DMS79 treated with DMSO at 0.1 percent for 48 hours (cell line): ENCODE measurements around the gene KITLG.
A peak's percentile ranks its signal among the peaks of the same experiment; 100 is the strongest.
"Not testable (repeated sequence)": the region's sequence is repeated elsewhere in the genome, so short reads cannot be mapped to it uniquely, and the experiment has no call there.

Experiments used
- DNase-seq: peaks from one replicate; lab custom pipeline; 2025; lab: John Stamatoyannopoulos, UW

The KITLG gene

GRCh38 chr12:88580051-88580871 lies at the start of gene KITLG:
Gene KITLG (minus strand): TSS chr12:88580471. CDS start chr12:88580278, 193 bp downstream.
- DNase-seq, result peak; percentile 85

- no peak for DNase-seq
Measured at GRCh38 chr12:88628856-88629509, 48.7 kb upstream of the KITLG start.

DNA sequence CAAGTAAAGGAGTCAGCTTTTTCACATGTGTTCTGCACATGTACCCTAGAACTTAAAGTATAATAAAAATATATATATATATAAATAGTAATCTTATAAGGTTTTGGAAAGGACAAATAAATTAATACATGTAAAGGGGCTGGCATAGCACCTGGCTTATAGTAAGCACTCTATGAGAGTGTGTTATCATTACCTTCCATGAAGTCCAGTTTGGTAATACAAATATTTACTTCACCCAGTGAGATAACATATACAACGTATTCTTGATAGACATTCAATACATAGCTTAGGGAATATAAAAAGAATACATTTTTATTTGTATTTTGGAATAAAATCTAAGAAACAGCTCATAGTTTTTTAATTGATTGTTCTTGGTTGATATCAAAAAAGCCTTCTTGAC lies 47.8 kb upstream of the KITLG start:
- not testable (repeated sequence) for DNase-seq

- DNase-seq, result no peak
Measured at GRCh38 chr12:88627501-88627900, 47.2 kb upstream of the KITLG start.

DNA sequence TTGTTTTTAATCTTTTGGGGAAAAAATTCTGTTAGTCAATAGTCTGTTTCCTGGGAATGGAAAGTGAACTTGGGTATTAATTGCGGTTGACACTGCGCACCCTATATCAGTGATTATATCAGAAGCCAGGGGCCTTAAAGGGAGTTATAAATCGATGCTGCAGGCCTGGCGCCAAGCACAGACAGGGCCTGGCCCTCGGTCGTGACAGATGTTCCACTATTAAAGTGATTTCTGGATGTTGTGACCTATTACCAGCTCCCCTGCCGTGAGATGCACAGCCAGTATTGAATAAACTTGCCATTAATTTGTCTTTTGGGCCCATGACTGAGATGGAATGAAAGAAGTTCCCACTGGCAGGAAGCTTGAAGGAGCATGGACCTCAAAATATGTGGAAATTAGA lies 45.1 kb upstream of the KITLG start:
- DNase-seq, result no peak

- no peak for DNase-seq
Measured at GRCh38 chr12:88624911-88625310, 44.6 kb upstream of the KITLG start.

DNA sequence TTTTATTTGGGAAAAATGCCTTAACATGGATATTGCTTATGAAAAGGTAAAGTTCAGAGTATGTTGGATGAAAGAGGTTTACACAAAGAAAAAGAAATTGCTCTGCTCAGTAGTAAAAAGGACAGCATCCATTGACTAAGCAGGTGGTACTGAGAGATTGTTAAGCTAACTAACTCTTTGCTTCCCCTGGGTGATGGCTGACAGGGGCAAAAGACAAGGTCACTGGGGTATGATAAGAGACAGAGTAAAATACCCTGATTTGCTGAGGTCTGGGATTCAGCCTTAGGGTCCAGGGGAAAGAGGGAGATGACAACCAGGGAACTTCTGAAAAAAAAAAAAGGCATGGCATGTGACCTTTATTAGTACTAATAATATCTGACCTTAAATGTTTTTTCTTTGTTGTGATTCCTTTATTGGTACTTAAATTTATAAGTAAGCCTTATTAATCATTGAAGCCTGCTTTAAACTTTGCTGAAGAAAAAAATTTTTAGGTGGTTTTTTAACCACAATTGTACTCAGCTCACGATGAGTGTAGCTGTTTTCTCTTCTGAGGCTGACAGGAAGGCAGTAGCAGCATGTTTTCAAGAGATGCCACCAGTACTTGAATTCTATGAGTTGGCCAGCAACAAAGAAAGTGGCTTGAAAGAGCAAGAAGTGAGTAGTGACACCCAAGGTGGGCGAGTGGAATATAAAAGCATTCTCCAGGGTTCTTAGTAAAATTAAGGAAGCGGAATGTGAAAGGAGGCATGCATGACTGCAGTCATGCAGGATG lies 43.7 kb upstream of the KITLG start:
- DNase-seq, result peak; percentile 13

- no peak for DNase-seq
Measured at GRCh38 chr12:88617352-88617751, 37.1 kb upstream of the KITLG start.

DNA sequence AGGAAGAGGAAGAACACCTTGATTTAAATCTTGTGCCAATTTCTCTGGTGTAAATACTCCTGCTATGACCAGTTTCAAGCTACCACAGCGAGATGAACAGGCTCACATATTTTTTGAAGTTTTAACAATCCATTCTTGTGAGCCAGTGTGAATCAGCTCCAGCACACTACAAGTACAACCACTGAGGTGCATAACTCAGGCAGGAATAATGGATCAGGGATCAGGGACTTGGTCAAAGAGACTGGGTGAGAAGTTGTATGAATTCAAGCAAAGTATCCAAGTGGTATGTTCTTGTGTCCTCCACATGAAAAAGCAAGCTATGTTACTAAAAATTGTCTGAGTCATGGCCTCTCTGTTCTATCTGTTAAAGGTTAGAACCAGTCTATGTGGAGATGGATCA lies 35.2 kb upstream of the KITLG start:
- no peak for DNase-seq

DNA sequence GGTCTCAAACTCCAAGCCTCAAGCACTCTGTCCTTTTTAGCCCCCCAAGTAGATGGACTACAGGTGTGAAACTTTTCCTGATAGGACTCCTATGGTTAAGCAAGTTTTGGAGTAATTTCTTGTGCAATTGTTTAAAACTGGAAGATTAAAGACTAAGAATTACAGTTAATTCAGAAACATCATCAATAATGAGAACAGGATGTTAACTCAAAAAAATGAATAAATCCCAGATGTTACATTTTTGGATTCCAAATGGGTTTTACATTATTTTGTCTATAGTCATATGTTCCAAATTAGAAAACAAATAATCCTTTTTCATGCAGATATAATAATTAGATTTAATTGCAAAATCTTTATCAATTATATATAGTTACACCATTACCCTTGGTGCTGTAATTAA lies 24.4 kb upstream of the KITLG start:
- DNase-seq, result no peak

DNA sequence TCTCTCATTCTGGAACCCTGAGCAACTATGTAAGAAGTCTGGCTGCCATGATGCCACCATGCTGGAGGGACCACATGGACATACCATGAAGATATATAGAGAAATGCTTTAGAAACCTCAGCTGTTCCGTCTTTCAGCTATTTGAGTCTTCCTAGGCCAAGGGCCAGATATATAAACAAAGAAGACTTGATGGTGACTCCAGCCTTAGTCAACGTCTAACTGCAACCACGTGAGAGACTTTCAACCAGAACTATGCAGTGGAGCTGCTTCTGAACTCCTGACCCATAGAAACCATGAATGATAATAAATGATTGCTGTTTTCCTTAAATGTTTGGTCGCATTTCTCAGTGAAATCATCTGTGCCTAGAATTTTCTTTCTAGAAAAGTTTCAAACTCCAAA lies 20.0 kb upstream of the KITLG start:
- no peak for DNase-seq

- no peak for DNase-seq
Measured at GRCh38 chr12:88597365-88597764, 17.1 kb upstream of the KITLG start.

DNA sequence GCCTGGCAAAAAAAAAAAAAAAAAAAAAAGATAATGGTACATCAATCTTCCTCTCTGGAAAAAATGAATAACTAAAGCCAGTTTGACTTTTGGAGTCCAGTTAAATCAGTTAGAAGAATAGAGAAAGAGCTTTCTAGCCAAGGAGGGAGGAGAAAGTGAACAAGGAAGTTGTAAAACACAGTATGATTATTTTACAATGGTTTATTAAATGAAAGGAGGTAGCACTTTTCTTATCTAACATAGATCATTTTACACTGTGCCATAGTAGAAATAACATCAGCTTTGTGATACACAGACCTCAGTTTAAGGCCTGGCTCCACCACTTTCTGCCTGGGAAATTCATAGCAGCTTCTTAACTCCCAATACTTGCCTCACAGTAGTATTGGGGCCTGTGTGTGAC lies 15.4 kb upstream of the KITLG start:
- DNase-seq, result no peak

DNA sequence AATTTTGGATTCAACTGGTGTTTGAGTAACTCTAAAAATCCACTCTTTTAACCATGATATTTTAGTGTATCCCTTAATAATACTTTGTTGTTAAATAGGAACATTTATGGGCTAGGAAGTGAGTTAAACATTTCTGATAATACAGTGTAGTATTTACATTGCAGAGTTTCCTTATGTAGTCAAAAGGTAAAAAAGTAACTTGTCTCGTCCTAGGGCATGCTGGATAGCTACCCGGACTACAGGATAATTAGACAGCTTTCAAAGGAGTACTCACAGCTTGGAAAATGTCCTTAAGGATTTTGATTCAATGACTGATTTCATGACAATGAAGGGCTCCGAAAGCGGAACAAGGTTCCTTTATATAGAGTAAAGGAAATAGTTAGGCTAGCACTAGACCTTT lies 14.5 kb upstream of the KITLG start:
- no peak for DNase-seq

DNA sequence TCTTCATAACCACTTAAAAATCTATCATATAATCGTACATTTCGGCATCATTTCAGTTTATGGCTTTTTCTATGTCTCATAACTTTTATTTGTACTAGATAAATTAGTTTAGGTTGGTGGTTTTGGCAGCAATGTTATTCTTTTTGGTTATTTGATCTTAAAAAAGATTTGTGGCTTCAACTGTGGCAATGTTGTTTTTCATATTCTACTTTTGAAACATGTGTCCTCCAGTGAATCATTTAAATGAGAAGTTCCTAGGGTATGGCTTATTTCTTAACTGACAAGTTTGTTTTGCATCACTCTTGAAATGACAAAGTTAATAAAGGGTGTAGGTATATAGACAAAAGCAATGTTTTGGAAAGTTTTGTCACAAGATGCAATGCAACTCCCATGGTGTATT lies 11.1 kb upstream of the KITLG start:
- no peak for DNase-seq

- DNase-seq, result no peak
Measured at GRCh38 chr12:88590851-88591250, 10.6 kb upstream of the KITLG start.

DNA sequence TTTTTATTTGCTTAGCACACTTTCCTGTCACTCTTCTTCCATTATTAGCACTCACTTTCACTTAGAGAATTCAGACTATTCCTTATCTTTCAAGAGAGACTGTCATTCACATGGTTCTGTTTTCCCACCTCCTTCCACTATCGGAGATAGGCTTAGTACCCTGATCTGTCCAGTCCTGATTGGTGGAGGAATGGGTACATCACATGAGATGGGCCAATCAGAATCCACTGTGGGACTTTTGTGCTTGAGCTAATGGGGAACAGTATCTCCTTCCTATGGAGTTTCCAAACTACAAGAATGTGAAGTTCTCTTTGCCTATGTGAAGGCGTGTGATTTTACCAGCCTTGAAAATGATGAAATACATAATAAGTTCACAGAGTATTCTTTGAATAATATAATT lies 4.8 kb upstream of the KITLG start:
- no peak for DNase-seq

DNA sequence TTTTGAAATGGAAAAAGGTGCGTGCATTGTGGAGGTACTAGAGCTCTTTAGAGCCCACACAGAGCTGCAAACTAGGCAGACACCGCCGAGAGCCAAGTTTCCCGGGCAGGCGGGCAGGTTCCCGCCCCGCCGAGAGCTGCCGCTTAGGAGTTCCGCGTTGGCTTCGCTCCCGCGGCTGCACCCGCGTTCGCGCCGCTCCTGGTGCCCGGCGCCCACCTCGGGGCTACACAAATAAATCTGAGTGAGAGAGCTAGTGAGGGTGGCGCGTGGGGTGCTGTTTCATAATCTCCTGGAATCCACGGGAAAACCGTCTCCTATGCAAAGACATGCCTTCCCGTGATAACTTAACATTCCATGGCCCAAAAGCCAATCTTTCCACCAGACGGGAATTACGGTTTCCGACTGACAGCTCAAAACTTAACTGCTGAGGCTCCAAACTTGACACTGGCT lies 645 bp downstream of the KITLG start:
- DNase-seq, result peak; percentile 50

DNA sequence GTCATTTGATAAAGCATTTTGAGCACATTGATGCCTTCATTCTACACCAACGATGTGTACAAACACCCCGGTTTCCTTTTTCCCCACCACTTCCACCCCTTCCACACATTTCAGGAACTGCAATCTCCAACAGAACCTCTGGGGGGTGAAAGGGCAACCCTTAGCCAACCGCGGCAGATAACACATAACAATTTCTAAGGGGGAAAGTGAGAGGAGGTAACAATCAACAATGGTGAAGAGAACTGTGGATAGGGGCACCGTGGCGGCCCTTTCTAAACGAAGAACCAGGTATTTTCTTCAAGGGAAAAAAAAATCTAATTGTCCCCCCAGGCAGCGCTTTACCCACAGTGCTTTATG lies 1.1 kb downstream of the KITLG start:
- peak; percentile 83 for DNase-seq

- DNase-seq, result peak; percentile 83
Measured at GRCh38 chr12:88578276-88579160, 1.8 kb downstream of the KITLG start.

GRCh38 chr12:88577537-88577936 lies 2.7 kb downstream of the KITLG start:
- DNase-seq, result peak; percentile 45

DNA sequence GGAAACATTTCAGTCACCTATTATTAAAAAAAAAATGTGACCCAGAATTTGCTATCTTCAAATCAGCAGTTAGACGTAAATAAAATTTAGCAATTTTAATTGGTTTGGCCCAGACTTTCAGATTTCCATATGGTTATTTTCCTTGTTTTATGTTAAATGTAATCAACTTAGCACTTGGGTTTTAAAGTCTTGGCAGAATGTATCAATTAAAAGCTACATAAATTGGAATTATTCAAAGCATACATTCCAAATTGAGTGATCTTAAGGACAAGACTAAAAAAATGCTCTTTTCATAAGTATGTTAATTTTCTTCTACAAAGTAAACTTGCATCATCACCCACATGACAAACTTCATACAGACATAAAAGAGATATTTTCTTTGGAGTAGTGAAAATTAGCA lies 3.4 kb downstream of the KITLG start:
- DNase-seq, result no peak
